ENCODE results near the gene LMAN1L. TPM values are rescaled to one million over a fixed set of nuclear protein-coding genes. Genes with fewer than 3 reads are reported as not detected.

The LMAN1L gene
- total RNA-seq, 1 experiment from 2014 or later: 0.23 TPM

DNA sequence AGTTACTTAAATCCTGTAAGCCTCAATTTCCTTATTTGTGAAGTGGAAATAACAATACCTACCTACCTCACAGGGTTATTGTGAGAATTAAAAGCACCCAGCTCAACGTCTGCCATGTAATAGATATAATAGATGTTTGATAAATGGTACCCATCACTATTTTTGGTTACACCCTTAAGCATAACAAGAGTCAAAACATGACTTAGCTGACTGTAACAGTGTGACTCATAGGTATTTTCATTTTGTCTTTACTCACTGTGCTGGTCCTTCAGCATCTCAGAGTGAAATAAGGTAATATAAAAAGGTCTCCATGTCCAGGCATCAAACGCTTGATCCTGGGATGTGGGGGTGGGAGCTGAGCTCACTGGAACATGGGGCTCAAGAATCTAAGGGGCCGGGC is 16.9 kb downstream of the LMAN1L start:
- no peak overlapping the region for H3K4me3 Mint-ChIP-seq (ENCODE audit: unreplicated experiment)
- no peaks in the 10 kb centered on the region for H3K36me3 Mint-ChIP-seq (ENCODE audit: insufficient read depth, unreplicated experiment)
- H3K27ac Mint-ChIP-seq (ENCODE audit: low read depth, unreplicated experiment): no peak overlapping the region
- ChIA-PET CTCF (interaction anchor here (0.8 to 1.5 kb wide), 6 partner anchors 8 to 458 kb away, joined by 3 to 6 read pairs (median 3); no protein-coding TSS in a partner anchor), POLR2A (interaction anchor here (0.9 to 1.1 kb wide), 2 partner anchors 10 to 22 kb away, joined by 3 to 4 read pairs; no protein-coding TSS in a partner anchor)
- H3K9me3 Mint-ChIP-seq (ENCODE audit: unreplicated experiment): no peaks in the 10 kb centered on the region
- no peaks in the 10 kb centered on the region for H3K4me1 Mint-ChIP-seq (ENCODE audit: insufficient read depth, unreplicated experiment)
- TF ChIP-seq CTCF (IDR thresholded peaks at IDR 0.05; ENCODE audit: unreplicated experiment): no peak
- intact Hi-C loops (cut with micrococcal nuclease): no loop called here
- no TSS peak for BruUV-seq (replicated peaks)
- DNase-seq (ENCODE audit: unreplicated experiment): no peak
- peaks cover 32% of the 10 kb centered on the region for H3K27me3 Mint-ChIP-seq (ENCODE audit: insufficient read depth, unreplicated experiment)

- Mint-ChIP-seq H3K4me1 (ENCODE audit: insufficient read depth, unreplicated experiment) (peaks cover 3% of the 10 kb centered on the region), H3K9me3 (ENCODE audit: unreplicated experiment) (no peaks in the 10 kb centered on the region), H3K4me3 (ENCODE audit: unreplicated experiment) (no peak overlapping the region), H3K27ac (ENCODE audit: low read depth, unreplicated experiment) (no peak overlapping the region), H3K36me3 (ENCODE audit: insufficient read depth, unreplicated experiment) (no peaks in the 10 kb centered on the region), H3K27me3 (ENCODE audit: insufficient read depth, unreplicated experiment) (peaks cover 27% of the 10 kb centered on the region)
- intact Hi-C loops (cut with micrococcal nuclease): no loop called here
- CTCF ChIA-PET: interaction anchor here (0.9 to 1.7 kb wide), 4 partner anchors 9 to 61 kb away, joined by 3 to 8 read pairs (median 5); no protein-coding TSS in a partner anchor
- no peak for DNase-seq (ENCODE audit: unreplicated experiment)
- no peak for TF ChIP-seq CTCF (IDR thresholded peaks at IDR 0.05; ENCODE audit: unreplicated experiment)
- POLR2A ChIA-PET: interaction anchor here (1.0 to 1.1 kb wide), 2 partner anchors 10 to 59 kb away, joined by 3 to 7 read pairs; no protein-coding TSS in a partner anchor
- BruUV-seq (replicated peaks): no TSS peak
Measured at GRCh38 chr15:74829991-74830390, 17.4 kb downstream of the LMAN1L start.

- Mint-ChIP-seq H3K27me3 (ENCODE audit: insufficient read depth, unreplicated experiment) (peaks cover 18% of the 10 kb centered on the region), H3K4me1 (ENCODE audit: insufficient read depth, unreplicated experiment) (peaks cover 6% of the 10 kb centered on the region), H3K4me3 (ENCODE audit: unreplicated experiment) (no peak overlapping the region), H3K36me3 (ENCODE audit: insufficient read depth, unreplicated experiment) (peaks cover 5% of the 10 kb centered on the region), H3K27ac (ENCODE audit: low read depth, unreplicated experiment) (no peak overlapping the region), H3K9me3 (ENCODE audit: unreplicated experiment) (no peaks in the 10 kb centered on the region)
- POLR2A ChIA-PET: interaction anchor here (1.0 kb wide), 1 partner anchor 60 kb away, joined by 7 read pairs; no protein-coding TSS in a partner anchor
- no peak for TF ChIP-seq CTCF (IDR thresholded peaks at IDR 0.05; ENCODE audit: unreplicated experiment)
- DNase-seq (ENCODE audit: unreplicated experiment): no peak
- no TSS peak for BruUV-seq (replicated peaks)
- intact Hi-C loops (cut with micrococcal nuclease): no loop called here
- CTCF ChIA-PET: interaction anchor here (0.6 to 1.7 kb wide), 4 partner anchors 46 to 185 kb away, joined by 3 to 8 read pairs (median 5); no protein-coding TSS in a partner anchor
Measured at GRCh38 chr15:74830868-74831267, 18.2 kb downstream of the LMAN1L start.

GRCh38 chr15:74831813-74832495 is 19.3 kb downstream of the LMAN1L start:
- Mint-ChIP-seq H3K27me3 (ENCODE audit: insufficient read depth, unreplicated experiment) (peaks cover 14% of the 10 kb centered on the region), H3K4me1 (ENCODE audit: insufficient read depth, unreplicated experiment) (peaks cover 6% of the 10 kb centered on the region), H3K27ac (ENCODE audit: low read depth, unreplicated experiment) (no peak overlapping the region), H3K9me3 (ENCODE audit: unreplicated experiment) (no peaks in the 10 kb centered on the region), H3K36me3 (ENCODE audit: insufficient read depth, unreplicated experiment) (peaks cover 5% of the 10 kb centered on the region), H3K4me3 (ENCODE audit: unreplicated experiment) (no peak overlapping the region)
- ChIA-PET CTCF (interaction anchor here (0.6 to 1.7 kb wide), 3 partner anchors 32 to 186 kb away, joined by 4 to 7 read pairs (median 6); no protein-coding TSS in a partner anchor), POLR2A (no interaction called here)
- DNase-seq (ENCODE audit: unreplicated experiment): no peak
- BruUV-seq (replicated peaks): no TSS peak
- no peak for TF ChIP-seq CTCF (IDR thresholded peaks at IDR 0.05; ENCODE audit: unreplicated experiment)
- intact Hi-C loops (cut with micrococcal nuclease): no loop called here

All from MCF 10A (cell line).